Aorta (tissue), 5 donors: ENCODE measurements around the gene TNFRSF8. TPM values are rescaled to one million over a fixed set of nuclear protein-coding genes. Genes with fewer than 3 reads are reported as not detected.
A peak's percentile ranks its signal among the peaks of the same experiment; 100 is the strongest.

ENCODE experiments used
- ATAC-seq: fragments of 200-7000 bp; cut with Tn5 transposase; one replicate; pipeline ENCODE4 v1.9.1; 2022; ENCODE audit warnings: moderate library complexity; ENCODE audit not compliant: low FRiP score
- DNase-seq, 2 donors: peaks; one replicate each; pipeline ENCODE4 v3.0.0-alpha.2; 2020
- H3K27ac ChIP-seq, 2 donors: one replicate each; pipeline ENCODE4 v1.5.1; 2013; ENCODE audit warnings: low read length in 2 of 2, mild to moderate bottlenecking in 2 of 2, moderate library complexity in 2 of 2, control low read depth in 1 of 2, inconsistent platforms in 1 of 2, low read depth in 1 of 2
- H3K27me3 ChIP-seq, 2 donors: one replicate each; pipeline ENCODE4 v1.6.1; 2013; ENCODE audit warnings: control low read depth in 1 of 2, low read length in 1 of 2, mild to moderate bottlenecking in 1 of 2, moderate library complexity in 1 of 2; ENCODE audit not compliant: insufficient read depth in 2 of 2, control insufficient read depth in 1 of 2
- H3K36me3 ChIP-seq, 2 donors: one replicate each; pipeline ENCODE4 v1.6.1; 2013; ENCODE audit warnings: control low read depth in 1 of 2, low read length in 1 of 2, mild to moderate bottlenecking in 1 of 2; ENCODE audit not compliant: insufficient read depth in 2 of 2, control insufficient read depth in 1 of 2
- H3K4me1 ChIP-seq, 2 donors: one replicate each; pipeline ENCODE4 v1.6.1; 2013; ENCODE audit warnings: low read length in 2 of 2, control low read depth in 1 of 2, mild to moderate bottlenecking in 1 of 2, moderate library complexity in 1 of 2; ENCODE audit not compliant: insufficient read depth in 2 of 2, control insufficient read depth in 1 of 2
- H3K4me3 ChIP-seq, 2 donors: one replicate each; pipeline ENCODE4 v1.5.1; 2013; ENCODE audit warnings: low read length in 2 of 2, control low read depth in 1 of 2, mild to moderate bottlenecking in 1 of 2
- H3K9me3 ChIP-seq: one replicate; pipeline ENCODE4 v1.6.1; 2013; ENCODE audit warnings: mild to moderate bottlenecking, low read length; ENCODE audit not compliant: control insufficient read depth
- WGBS, 2 donors: extraction: QIAGEN DNeasy Blood & Tissue Kit; methylation state at CpG; one replicate each; pipeline ENCODE4 v1.1.7; 2013; 5-methylcytosine and 5-hydroxymethylcytosine counted together
- intact Hi-C, 2 donors: fragments of 100-400 bp; cut with DNase I; formaldehyde crosslinking; loops; one replicate each; pipeline versions ENCODE4 v1.14.2 to v1.15.0; 2022
- polyA plus RNA-seq, 2 donors: library from polyadenylated mRNA; stranded (reverse); fragments of 200-250 nt; gene quantifications; one replicate each; pipeline ENCODE4 v1.2.3, GENCODE V29; 2013
- total RNA-seq, 2 donors: library from RNA; stranded (reverse); fragmentation: NEBNext Ultra II Directional; extraction: Animal tissue kit (Norgen Biotek cat#: 25700); gene quantifications; one replicate each; pipeline ENCODE4 v1.2.1, GENCODE V29; 2021
- donor health status: healthy with polysubstance abuse.
- donor health status: Bipolar disorder and iron deficiency.
- donor health status: DM: no; HTN: no; CAD: no.
- donor health status: DM: no; HTN: no; CAD: no.
- donor health status: DM: yes; HTN: yes; CAD: no.

TNFRSF8 gene
- total and polyA plus RNA-seq, 4 donors: 0.74 to 4.7 (median 1.3) TPM

- Histone ChIP-seq H3K4me3 (no peak overlapping the region), H3K27ac (no peak overlapping the region), H3K4me1 (no peaks in the 10 kb centered on the region), H3K36me3 (no peaks in the 10 kb centered on the region), H3K27me3 (no peaks in the 10 kb centered on the region), H3K9me3 (no peaks in the 10 kb centered on the region)
- ATAC-seq (no peak), DNase-seq (no peak)
- intact Hi-C loops: no loop called here
- WGBS, 2 donors: 58 to 70% methylated on average over 5 of the region's 5 CpGs
Observed at GRCh38 chr1:12148958-12149790, 86.1 kb downstream of the TNFRSF8 start.

- no peaks in the 10 kb centered on the region for H3K4me1 ChIP-seq
- intact Hi-C loops: no loop called here
- DNase-seq (no peak), ATAC-seq (no peak)
- no peak overlapping the region for H3K27ac ChIP-seq
- H3K27me3 ChIP-seq: no peaks in the 10 kb centered on the region
- H3K9me3 ChIP-seq: no peaks in the 10 kb centered on the region
- WGBS, 2 donors: 88% methylated on average over 6 of the region's 6 CpGs
- H3K4me3 ChIP-seq: no peak overlapping the region
- no peaks in the 10 kb centered on the region for H3K36me3 ChIP-seq
Observed at GRCh38 chr1:12149791-12150175, 86.7 kb downstream of the TNFRSF8 start.

GRCh38 chr1:12150456-12151200 lies 87.5 kb downstream of the TNFRSF8 start:
- Histone ChIP-seq H3K27ac (no peak overlapping the region), H3K4me3 (no peak overlapping the region), H3K9me3 (no peaks in the 10 kb centered on the region), H3K27me3 (no peaks in the 10 kb centered on the region), H3K36me3 (no peaks in the 10 kb centered on the region), H3K4me1 (no peaks in the 10 kb centered on the region)
- intact Hi-C loops: no loop called here
- ATAC-seq (peak; percentile 34), DNase-seq (no peak)
- 88 to 89% methylated on average over 9 of the region's 9 CpGs for WGBS, 2 donors

GRCh38 chr1:12151465-12151864 lies 88.4 kb downstream of the TNFRSF8 start:
- no peaks in the 10 kb centered on the region for H3K27me3 ChIP-seq
- intact Hi-C loops: no loop called here
- H3K4me1 ChIP-seq: no peaks in the 10 kb centered on the region
- WGBS, 2 donors: 96 to 100% methylated on average over 2 of the region's 2 CpGs
- DNase-seq (no peak), ATAC-seq (no peak)
- H3K36me3 ChIP-seq: no peaks in the 10 kb centered on the region
- no peak overlapping the region for H3K4me3 ChIP-seq
- no peak overlapping the region for H3K27ac ChIP-seq
- H3K9me3 ChIP-seq: no peaks in the 10 kb centered on the region

- WGBS, 2 donors: 79 to 85% methylated on average over 7 of the region's 7 CpGs
- intact Hi-C loops: no loop called here
- Histone ChIP-seq H3K4me1 (no peaks in the 10 kb centered on the region), H3K27ac (no peak overlapping the region), H3K36me3 (no peaks in the 10 kb centered on the region), H3K27me3 (no peaks in the 10 kb centered on the region), H3K4me3 (no peak overlapping the region), H3K9me3 (no peaks in the 10 kb centered on the region)
- DNase-seq (no peak), ATAC-seq (no peak)
Observed at GRCh38 chr1:12152113-12152891, 89.2 kb downstream of the TNFRSF8 start.

- no peak overlapping the region for H3K4me3 ChIP-seq
- WGBS, 2 donors: 46 to 50% methylated on average over 13 of the region's 13 CpGs
- no peaks in the 10 kb centered on the region for H3K4me1 ChIP-seq
- H3K27ac ChIP-seq: no peak overlapping the region
- H3K36me3 ChIP-seq: no peaks in the 10 kb centered on the region
- intact Hi-C loops: no loop called here
- peak in 1 of 2 donors; percentile 92 for DNase-seq
- H3K27me3 ChIP-seq: no peaks in the 10 kb centered on the region
- ATAC-seq: peak; percentile 73
- H3K9me3 ChIP-seq: no peaks in the 10 kb centered on the region
Observed at GRCh38 chr1:12153181-12153785, 90.2 kb downstream of the TNFRSF8 start.

- no peak for ATAC-seq
- no peaks in the 10 kb centered on the region for H3K9me3 ChIP-seq
- intact Hi-C loops: no loop called here
- no peaks in the 10 kb centered on the region for H3K36me3 ChIP-seq
- DNase-seq: no peak
- H3K4me3 ChIP-seq: no peak overlapping the region
- H3K27ac ChIP-seq: no peak overlapping the region
- H3K27me3 ChIP-seq: no peaks in the 10 kb centered on the region
- no peaks in the 10 kb centered on the region for H3K4me1 ChIP-seq
- WGBS, 2 donors: 92 to 98% methylated on average over 2 of the region's 2 CpGs
Observed at GRCh38 chr1:12155328-12155727, 92.2 kb downstream of the TNFRSF8 start.

GRCh38 chr1:12157366-12158231 lies 94.5 kb downstream of the TNFRSF8 start:
- intact Hi-C loops: no loop called here
- H3K36me3 ChIP-seq: no peaks in the 10 kb centered on the region
- no peak for ATAC-seq
- WGBS, 2 donors: 62 to 64% methylated on average over 10 of the region's 10 CpGs
- no peak for DNase-seq
- no peaks in the 10 kb centered on the region for H3K4me1 ChIP-seq
- no peak overlapping the region for H3K4me3 ChIP-seq
- H3K27me3 ChIP-seq: no peaks in the 10 kb centered on the region
- no peaks in the 10 kb centered on the region for H3K9me3 ChIP-seq
- H3K27ac ChIP-seq: no peak overlapping the region
